Left ventricle myocardium superior (tissue), 1 donor: Measurements from ENCODE around the gene HMGCL. TPM values are rescaled to one million over a fixed set of nuclear protein-coding genes. Genes with fewer than 3 reads are reported as not detected.

Experiments used
- total RNA-seq: library from RNA; stranded (reverse); fragmentation: NEBNext Ultra II Directional; extraction: Animal tissue kit (Norgen Biotek cat#: 25700); gene quantifications from one replicate; pipeline ENCODE4 v1.2.1, GENCODE V29; 2021
- donor health status: DM: no; HTN: yes; CAD: no; lungs with severe emphysema.

HMGCL gene
- total RNA-seq, 1 donor from 2014 or later, result 33.5 TPM

Other genes starting within 250 kb of the HMGCL start
- gene RPL11, start 133.6 kb downstream of the HMGCL start, total RNA-seq, result 626 TPM
- gene ELOA, start 82.0 kb downstream of the HMGCL start, total RNA-seq, result 35.8 TPM
- 44.7 TPM for gene PITHD1, start 47.0 kb downstream of the HMGCL start, total RNA-seq
- 28.9 TPM for gene LYPLA2, start 34.3 kb downstream of the HMGCL start, total RNA-seq
- gene GALE, start 24.7 kb downstream of the HMGCL start, total RNA-seq, result 5.1 TPM
- 12.1 TPM for gene FUCA1, start 42.9 kb upstream of the HMGCL start, total RNA-seq
- not detected for gene CNR2, start 87.9 kb upstream of the HMGCL start, total RNA-seq
- gene PNRC2, start 134.4 kb upstream of the HMGCL start, total RNA-seq, result 81.9 TPM
- 57.6 TPM for gene SRSF10, start 154.9 kb upstream of the HMGCL start, total RNA-seq